Endodermal cell (in vitro differentiated cells): ENCODE data around the gene RFTN1. TPM values are rescaled to one million over a fixed set of nuclear protein-coding genes. Genes with fewer than 3 reads are reported as not detected.
"Not testable (repeated sequence)": the region's sequence is repeated elsewhere in the genome, so short reads cannot be mapped to it uniquely, and the experiment has no call there.

Experiments used
- DNase-seq: peaks from one replicate; pipeline ENCODE4 v3.0.0-alpha.2; 2017
- H3K27ac ChIP-seq: 2 replicates; pipeline ENCODE4 v1.5.1; 2013; ENCODE audit warnings: mild to moderate bottlenecking, low read depth, low read length, moderate library complexity
- H3K27me3 ChIP-seq: 2 replicates; pipeline ENCODE4 v1.6.1; 2013; ENCODE audit warnings: mild to moderate bottlenecking, low read length, moderate library complexity; ENCODE audit not compliant: insufficient read depth, control insufficient read depth, poor library complexity, severe bottlenecking
- H3K36me3 ChIP-seq: 2 replicates; pipeline ENCODE4 v1.7.0; 2013; ENCODE audit warnings: mild to moderate bottlenecking, low read length, moderate library complexity; ENCODE audit not compliant: control insufficient read depth, insufficient read depth
- H3K4me1 ChIP-seq: one replicate; pipeline ENCODE4 v1.7.0; 2013; ENCODE audit warnings: low read length; ENCODE audit not compliant: control insufficient read depth, insufficient read depth
- H3K4me3 ChIP-seq: 2 replicates; pipeline ENCODE4 v1.5.1; 2013; ENCODE audit warnings: mild to moderate bottlenecking, low read length, moderate library complexity
- H3K9ac ChIP-seq: 2 replicates; pipeline ENCODE4 v1.6.1; 2013; ENCODE audit warnings: mild to moderate bottlenecking, low read length, moderate library complexity; ENCODE audit not compliant: poor library complexity, severe bottlenecking; ENCODE audit errors: extremely low read depth
- H3K9me3 ChIP-seq: 2 replicates; pipeline ENCODE4 v1.6.1; 2013; ENCODE audit warnings: mild to moderate bottlenecking, low read length, moderate library complexity; ENCODE audit not compliant: control insufficient read depth
- H3K27ac Mint-ChIP-seq: 2 replicates; pipeline ENCODE4 v1.8.0; 2020; ENCODE audit warnings: mixed read lengths
- H3K27me3 Mint-ChIP-seq: 2 replicates; pipeline ENCODE4 v1.8.0; 2021; ENCODE audit warnings: mild to moderate bottlenecking, mixed read lengths; ENCODE audit not compliant: insufficient read depth
- H3K36me3 Mint-ChIP-seq: 2 replicates; pipeline ENCODE4 v1.8.0; 2020; ENCODE audit warnings: low read depth, mixed read lengths
- H3K4me1 Mint-ChIP-seq: 2 replicates; pipeline ENCODE4 v1.8.0; 2020; ENCODE audit warnings: mixed read lengths
- H3K4me3 Mint-ChIP-seq: 2 replicates; pipeline ENCODE4 v1.8.0; 2020; ENCODE audit warnings: mild to moderate bottlenecking, moderate library complexity, mixed read lengths
- H3K9me3 Mint-ChIP-seq: 2 replicates; pipeline ENCODE4 v1.8.0; 2020; ENCODE audit warnings: mild to moderate bottlenecking, mixed read lengths
- CTCF ChIP-seq: fragments of 200-600 bp; sonication (generic); conservative IDR thresholded peaks from 2 replicates; pipeline ENCODE4 v1.5.0; 2021; ENCODE audit warnings: antibody characterized with exemption, mild to moderate bottlenecking
- WGBS, 2 experiments: methylation state at CpG; one replicate each; pipeline versions ENCODE4 v1.1.5 to v1.1.7; 2013; ENCODE audit warnings: missing lambda C conversion rate in 2 of 2, mixed read lengths in 1 of 2; ENCODE audit not compliant: insufficient coverage in 1 of 2, insufficient read length in 1 of 2; 5-methylcytosine and 5-hydroxymethylcytosine counted together
- total RNA-seq, 2 donors: library from RNA; stranded (reverse); fragmentation: NEBNext Ultra II Directional in 1 of 2; extraction: Animal tissue kit (Norgen Biotek cat#: 25700) in 1 of 2; gene quantifications; 2 replicates in 1 of 2; 3 replicates in 1 of 2; pipeline ENCODE4 v1.2.1, GENCODE V29; 2021

The RFTN1 gene
- total RNA-seq, 2 donors from 2014 or later = 0.80 to 1.1 TPM

DNA sequence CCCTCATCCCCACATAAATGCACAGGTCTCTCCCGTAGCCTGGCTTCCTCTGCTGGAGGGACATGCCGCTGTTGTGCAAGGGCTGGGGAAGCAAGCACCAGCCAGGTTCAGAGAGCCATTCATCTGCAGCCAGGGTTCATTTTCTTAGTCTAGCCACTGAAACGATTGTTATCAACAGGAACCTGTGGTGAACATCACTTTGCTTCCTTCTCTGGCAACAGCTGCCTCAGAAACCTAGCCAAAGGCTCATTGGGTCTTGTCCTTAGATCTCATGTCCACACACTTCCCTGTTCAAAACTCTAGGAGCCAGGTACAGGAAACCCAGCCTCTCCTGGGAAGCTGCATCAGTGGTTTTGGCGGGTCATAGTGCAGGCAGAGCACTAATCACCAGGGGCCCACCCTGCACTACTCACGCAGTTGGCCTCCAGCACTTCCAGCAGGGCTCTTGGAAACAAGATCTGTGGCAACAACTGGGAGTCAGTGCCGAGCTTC lies 201.5 kb downstream of the RFTN1 start:
- no peak for TF ChIP-seq CTCF

DNA sequence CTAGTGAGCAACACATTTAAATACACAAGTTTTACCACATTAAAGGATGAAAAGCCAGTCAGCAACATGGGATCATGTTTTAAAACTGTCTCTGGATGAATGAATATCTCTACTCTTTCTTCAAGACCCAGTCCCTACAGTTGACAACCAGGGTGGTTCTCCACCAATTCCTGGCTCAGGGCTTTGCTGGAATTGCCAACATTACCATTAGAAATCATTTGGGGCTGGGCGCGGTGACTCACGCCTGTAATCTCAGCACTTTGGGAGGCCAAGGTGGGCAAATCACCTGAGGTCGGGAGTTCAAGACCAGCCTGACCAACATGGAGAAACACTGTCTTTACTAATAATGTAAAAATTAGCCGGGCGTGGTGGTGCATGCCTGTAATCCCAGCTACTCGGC lies 203.0 kb downstream of the RFTN1 start:
- not testable (repeated sequence) for DNase-seq, H3K4me1 ChIP-seq, H3K4me3 Mint-ChIP-seq, H3K27ac Mint-ChIP-seq, H3K4me3 ChIP-seq, H3K9ac ChIP-seq, H3K36me3 Mint-ChIP-seq, H3K27me3 ChIP-seq, H3K36me3 ChIP-seq, H3K27me3 Mint-ChIP-seq, H3K4me1 Mint-ChIP-seq, H3K27ac ChIP-seq, H3K9me3 ChIP-seq, H3K9me3 Mint-ChIP-seq
- 95 to 96% methylated on average over 7 of the region's 7 CpGs for WGBS, 2 experiments

More for the DNA sequence above, 201.5 kb downstream of the RFTN1 start:
- no peaks in the 10 kb centered on the region for H3K9me3 Mint-ChIP-seq
- no peak overlapping the region for H3K4me3 ChIP-seq
- H3K4me1 ChIP-seq = no peaks in the 10 kb centered on the region
- no peaks in the 10 kb centered on the region for H3K27me3 ChIP-seq
- no peak overlapping the region for H3K9ac ChIP-seq
- H3K27me3 Mint-ChIP-seq = peaks cover 2% of the 10 kb centered on the region
- H3K4me1 Mint-ChIP-seq = no peaks in the 10 kb centered on the region
- H3K36me3 ChIP-seq = peaks cover 17% of the 10 kb centered on the region
- no peaks in the 10 kb centered on the region for H3K9me3 ChIP-seq
- H3K27ac Mint-ChIP-seq = no peak overlapping the region
- no peak overlapping the region for H3K4me3 Mint-ChIP-seq
- no peak overlapping the region for H3K27ac ChIP-seq
- 92 to 96% methylated on average over 3 to 6 of the region's 6 CpGs for WGBS, 2 experiments
- H3K36me3 Mint-ChIP-seq = peaks cover 7% of the 10 kb centered on the region
- DNase-seq = no peak

DNA sequence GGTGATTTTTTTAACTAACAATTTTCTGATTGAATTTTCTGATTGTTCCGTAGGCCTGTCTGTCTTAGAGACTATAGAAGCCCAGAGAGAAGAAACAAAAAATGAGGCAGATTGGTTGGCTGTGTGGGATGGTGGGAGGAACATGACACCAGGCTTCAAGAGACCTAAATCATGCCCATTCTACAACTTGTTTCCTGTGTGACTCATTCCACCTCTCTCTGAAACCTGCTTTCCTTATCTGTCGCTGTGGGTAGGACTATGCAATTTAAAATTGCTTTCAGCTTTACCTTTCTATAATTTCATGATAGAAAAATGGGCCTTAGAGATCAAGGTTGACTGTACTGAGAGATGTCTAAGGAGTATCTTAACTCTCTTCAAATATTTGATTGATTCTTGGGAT lies 203.9 kb downstream of the RFTN1 start:
- TF ChIP-seq CTCF = no peak
- WGBS, 2 experiments = 69% methylated on average over 1 of the region's 2 CpGs; no CpG with 5 or more reads in 1 of the 2 experiments

DNA sequence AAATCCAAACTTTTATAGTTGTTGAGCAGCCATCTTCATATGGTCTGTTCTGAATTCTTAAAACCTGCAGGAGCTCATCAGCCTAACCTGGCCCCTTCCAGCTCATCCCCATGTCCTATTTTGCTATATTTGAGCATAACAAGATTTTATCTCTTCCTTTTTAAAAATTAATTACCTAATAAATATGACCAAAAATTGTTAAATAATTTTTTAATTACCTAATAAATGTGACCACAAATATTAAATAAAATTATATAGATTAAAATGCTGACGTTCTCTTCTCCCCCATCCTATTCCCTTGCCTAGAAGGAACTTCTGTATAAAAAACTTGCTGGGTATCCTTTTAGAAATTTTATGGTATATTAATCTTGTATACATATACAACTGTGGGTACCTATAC lies 204.8 kb downstream of the RFTN1 start:
- Histone ChIP-seq H3K36me3 (peaks cover 4% of the 10 kb centered on the region), H3K4me3 (no peak overlapping the region), H3K27ac (no peak overlapping the region), H3K9ac (no peak overlapping the region), H3K9me3 (no peaks in the 10 kb centered on the region), H3K4me1 (no peaks in the 10 kb centered on the region), H3K27me3 (no peaks in the 10 kb centered on the region)
- DNase-seq = no peak
- H3K27ac Mint-ChIP-seq = no peak overlapping the region
- TF ChIP-seq CTCF = no peak
- WGBS, 2 experiments = no CpG with 5 or more reads among the region's 1 CpG
- no peaks in the 10 kb centered on the region for H3K9me3 Mint-ChIP-seq
- peaks cover 14% of the 10 kb centered on the region for H3K36me3 Mint-ChIP-seq
- no peaks in the 10 kb centered on the region for H3K4me1 Mint-ChIP-seq
- H3K27me3 Mint-ChIP-seq = peaks cover 2% of the 10 kb centered on the region
- no peak overlapping the region for H3K4me3 Mint-ChIP-seq

More for the DNA sequence above, 203.9 kb downstream of the RFTN1 start:
- H3K9ac ChIP-seq = no peak overlapping the region
- no peaks in the 10 kb centered on the region for H3K9me3 ChIP-seq
- Mint-ChIP-seq H3K9me3 (no peaks in the 10 kb centered on the region), H3K4me3 (no peak overlapping the region), H3K4me1 (no peaks in the 10 kb centered on the region), H3K36me3 (peaks cover 12% of the 10 kb centered on the region), H3K27ac (no peak overlapping the region), H3K27me3 (peaks cover 2% of the 10 kb centered on the region)
- no peak overlapping the region for H3K27ac ChIP-seq
- peaks cover 5% of the 10 kb centered on the region for H3K36me3 ChIP-seq
- H3K4me1 ChIP-seq = no peaks in the 10 kb centered on the region
- DNase-seq = no peak
- H3K4me3 ChIP-seq = no peak overlapping the region
- H3K27me3 ChIP-seq = no peaks in the 10 kb centered on the region
